Lower lobe of right lung (tissue), 2 donors: ENCODE data around the gene GMDS. TPM values are rescaled to one million over a fixed set of nuclear protein-coding genes. Genes with fewer than 3 reads are reported as not detected.

Experiments used
- ATAC-seq, 2 donors: fragments of 200-7000 bp; cut with Tn5 transposase; one replicate each; pipeline ENCODE4 v1.9.1; 2020 to 2022; ENCODE audit warnings: mild to moderate bottlenecking in 2 of 2, moderate library complexity in 2 of 2
- DNase-seq: peaks from one replicate; pipeline ENCODE4 v3.0.0-alpha.2; 2020
- H3K27ac ChIP-seq: fragments of 200-600 bp; one replicate; pipeline ENCODE4 v1.8.0; 2022
- H3K27me3 ChIP-seq: fragments of 200-600 bp; one replicate; pipeline ENCODE4 v1.8.0; 2022; ENCODE audit warnings: low read depth
- H3K36me3 ChIP-seq: fragments of 200-600 bp; one replicate; pipeline ENCODE4 v1.8.0; 2022; ENCODE audit warnings: mild to moderate bottlenecking
- H3K4me1 ChIP-seq: fragments of 200-600 bp; one replicate; pipeline ENCODE4 v1.8.0; 2022
- H3K4me3 ChIP-seq: fragments of 200-600 bp; one replicate; pipeline ENCODE4 v1.8.0; 2022; ENCODE audit warnings: mild to moderate bottlenecking
- H3K9me3 ChIP-seq: fragments of 200-600 bp; one replicate; pipeline ENCODE4 v1.8.0; 2022
- CTCF ChIP-seq: fragments of 200-600 bp; IDR thresholded peaks from one replicate; pipeline ENCODE4 v1.8.0; 2022; ENCODE audit warnings: antibody characterized with exemption, mild to moderate bottlenecking
- intact Hi-C: fragments of 100-400 bp; cut with DNase I; formaldehyde crosslinking; loops from one replicate; pipeline ENCODE4 v1.11.0; 2022
- total RNA-seq: library from RNA; stranded (reverse); fragmentation: NEBNext Ultra II Directional; extraction: Animal tissue kit (Norgen Biotek cat#: 25700); gene quantifications from one replicate; pipeline ENCODE4 v1.2.1, GENCODE V29; 2021
- donor health status: DM: no; HTN: yes; CAD: no; lungs with severe emphysema.

GMDS gene
- total RNA-seq, 1 donor from 2014 or later: 12.7 TPM

- H3K9me3 ChIP-seq: no peaks in the 10 kb centered on the region
- ATAC-seq (no peak), DNase-seq (no peak)
- H3K27me3 ChIP-seq: no peaks in the 10 kb centered on the region
- TF ChIP-seq CTCF: no peak
- H3K36me3 ChIP-seq: no peaks in the 10 kb centered on the region
- H3K27ac ChIP-seq: no peak overlapping the region
- H3K4me1 ChIP-seq: peaks cover 6% of the 10 kb centered on the region
- intact Hi-C loops: no loop called here
- no peak overlapping the region for H3K4me3 ChIP-seq
These were observed 373.6 kb downstream of the GMDS start for GRCh38 chr6:1871724-1872315.

GRCh38 chr6:1870932-1871331, 374.5 kb downstream of the GMDS start:
- TF ChIP-seq CTCF: no peak
- H3K9me3 ChIP-seq: no peaks in the 10 kb centered on the region
- DNase-seq: no peak
- H3K36me3 ChIP-seq: no peaks in the 10 kb centered on the region
- no peaks in the 10 kb centered on the region for H3K27me3 ChIP-seq
- ATAC-seq: no peak
- no peak overlapping the region for H3K27ac ChIP-seq
- H3K4me1 ChIP-seq: peaks cover 6% of the 10 kb centered on the region
- intact Hi-C loops: no loop called here
- H3K4me3 ChIP-seq: no peak overlapping the region

- ATAC-seq: no peak
- Histone ChIP-seq H3K4me1 (peaks cover 6% of the 10 kb centered on the region), H3K36me3 (no peaks in the 10 kb centered on the region), H3K27ac (no peak overlapping the region), H3K4me3 (no peak overlapping the region), H3K9me3 (no peaks in the 10 kb centered on the region), H3K27me3 (no peaks in the 10 kb centered on the region)
- DNase-seq: no peak
- no peak for TF ChIP-seq CTCF
- intact Hi-C loops: no loop called here
These were observed 375.2 kb downstream of the GMDS start for GRCh38 chr6:1870251-1870650.

GRCh38 chr6:1869769-1870168, 375.6 kb downstream of the GMDS start:
- no peak for TF ChIP-seq CTCF
- intact Hi-C loops: no loop called here
- Histone ChIP-seq H3K36me3 (no peaks in the 10 kb centered on the region), H3K27me3 (no peaks in the 10 kb centered on the region), H3K4me3 (no peak overlapping the region), H3K27ac (no peak overlapping the region), H3K4me1 (peaks cover 6% of the 10 kb centered on the region), H3K9me3 (no peaks in the 10 kb centered on the region)
- DNase-seq (no peak), ATAC-seq (no peak)

- Histone ChIP-seq H3K27me3 (no peaks in the 10 kb centered on the region), H3K27ac (no peak overlapping the region), H3K9me3 (no peaks in the 10 kb centered on the region), H3K36me3 (no peaks in the 10 kb centered on the region), H3K4me3 (no peak overlapping the region), H3K4me1 (peaks cover 6% of the 10 kb centered on the region)
- intact Hi-C loops: no loop called here
- DNase-seq: no peak
- no peak for ATAC-seq
- no peak for TF ChIP-seq CTCF
These were observed 376.1 kb downstream of the GMDS start for GRCh38 chr6:1869308-1869707.
